Measurements from ENCODE around the gene CHD1. TPM values are rescaled to one million over a fixed set of nuclear protein-coding genes. Genes with fewer than 3 reads are reported as not detected.

Gene CHD1
- total and polyA plus RNA-seq, 2 of the 4 experiments (the other 2 are of a cell fraction): 12.3 to 33.7 TPM

DNA sequence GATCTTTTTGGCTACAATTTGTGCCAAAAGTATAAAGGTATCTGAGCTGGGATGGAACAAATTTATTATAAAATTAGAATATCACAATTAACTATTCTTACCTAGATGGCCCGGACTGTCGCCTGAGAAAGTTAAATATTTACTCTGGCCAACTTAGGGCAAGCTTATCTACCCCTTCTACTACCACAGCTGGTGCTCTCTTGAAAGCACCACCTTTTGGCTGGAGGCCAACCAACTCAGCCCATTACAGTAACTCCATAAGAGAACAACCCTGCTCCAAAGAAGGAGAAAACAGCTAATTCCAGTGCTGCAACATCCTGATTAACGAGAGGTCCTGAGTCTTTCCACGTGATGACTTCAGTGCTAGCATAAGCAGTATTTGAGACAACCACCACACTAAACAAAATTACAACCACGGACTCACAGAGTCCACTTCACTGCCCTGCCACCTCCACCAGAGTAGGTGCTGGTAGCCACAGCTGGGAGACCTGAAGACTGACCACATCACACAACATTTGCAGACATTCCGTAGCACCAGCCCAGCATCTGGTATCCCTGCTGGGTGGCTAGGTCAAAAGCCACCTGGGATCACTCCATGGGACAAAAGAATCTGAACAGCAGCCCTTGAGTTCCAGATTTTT lies 112.1 kb downstream of the CHD1 start:
- ATAC-seq (ENCODE audit: low read depth) (no peak), DNase-seq (no peak)
- Histone ChIP-seq H2BK5ac (ENCODE audit: low read depth, low read length, poor library complexity, severe bottlenecking) (no peak overlapping the region), H2BK120ac (ENCODE audit: low read depth, low read length) (no peak overlapping the region), H3K4me2 (ENCODE audit: low read depth, low read length) (no peak overlapping the region), H3K18ac (ENCODE audit: low read depth, low read length) (no peak overlapping the region), H3K79me1 (ENCODE audit: low read depth in 1 of 2, low read length in 2 of 2) (no peaks in the 10 kb centered on the region), H4K91ac (ENCODE audit: insufficient read depth, low read depth, low read length) (no peak overlapping the region), H3K9me3 (ENCODE audit: control insufficient read depth, insufficient read depth, low read length) (no peaks in the 10 kb centered on the region), H3K9me1 (ENCODE audit: insufficient read depth, low read length) (no peaks in the 10 kb centered on the region), H3K4me3 (ENCODE audit: insufficient read depth, low read depth, low read length) (no peak overlapping the region), H3K23ac (ENCODE audit: low read depth, low read length) (no peak overlapping the region), H2AFZ (replicated peaks; ENCODE audit: low read length, poor library complexity) (no peak overlapping the region), H3K14ac (replicated peaks; ENCODE audit: low read depth, low read length) (no peak overlapping the region), H4K20me1 (ENCODE audit: insufficient read depth, low read length) (no peaks in the 10 kb centered on the region), H2AK9ac (replicated peaks; ENCODE audit: low read depth, low read length, poor library complexity) (no peak overlapping the region), H2AK5ac (ENCODE audit: low read depth, low read length) (no peak overlapping the region), H4K8ac (ENCODE audit: low read depth in 2 of 2, low read length in 2 of 2) (no peak overlapping the region), H3K9ac (ENCODE audit: low read depth, low read length) (no peak overlapping the region), H3K27me3 (ENCODE audit: control insufficient read depth, insufficient read depth, low read length) (no peaks in the 10 kb centered on the region), H3K27ac (ENCODE audit: insufficient read depth, low read length) (no peak overlapping the region), H4K5ac (ENCODE audit: low read depth, low read length) (no peak overlapping the region), H3K36me3 (ENCODE audit: control insufficient read depth, insufficient read depth, low read length) (no peaks in the 10 kb centered on the region), H3K56ac (ENCODE audit: extremely low read depth, insufficient read depth, low read length) (no peak overlapping the region), H2BK15ac (ENCODE audit: low read depth, low read length) (no peak overlapping the region), H3K4me1 (ENCODE audit: control insufficient read depth, insufficient read depth, low read length) (no peaks in the 10 kb centered on the region), H2BK20ac (ENCODE audit: low read depth, low read length) (no peak overlapping the region), H3K4ac (ENCODE audit: low read depth, low read length) (no peak overlapping the region)
- in situ Hi-C loops (cut with MboI; ENCODE audit: low sequenced_read_pairs): no loop called here
- ChIA-PET CTCF (no interaction called here), POLR2A (ENCODE audit: unreplicated experiment) (no interaction called here)
- intact Hi-C loops (cut with micrococcal nuclease): no loop called here
- dilution Hi-C loops (cut with HindIII; ENCODE audit: low sequenced_read_pairs, unreplicated experiment): no loop called here
- no TSS peak for BruUV-seq (replicated peaks)
- 61% methylated on average over 2 of the region's 6 CpGs; no CpG with 5 or more reads in 1 of the 2 experiments for WGBS, 2 experiments (ENCODE audit: extremely low coverage in 2 of 2, insufficient read length in 1 of 2)
- TF ChIP-seq CHD1 (IDR thresholded peaks at IDR 0.05; ENCODE audit: low read depth, low read length): no peak
- TF ChIP-seq RFX5 (IDR thresholded peaks at IDR 0.05; ENCODE audit: low read depth, low read length): no peak
- TF ChIP-seq POLR2A (IDR thresholded peaks at IDR 0.05; ENCODE audit: low read depth, low read length): no peak
- no peak for TF ChIP-seq MXI1 (IDR thresholded peaks at IDR 0.05; ENCODE audit: borderline replicate concordance, low read depth, low read length)
- TF ChIP-seq, protein P1, sequence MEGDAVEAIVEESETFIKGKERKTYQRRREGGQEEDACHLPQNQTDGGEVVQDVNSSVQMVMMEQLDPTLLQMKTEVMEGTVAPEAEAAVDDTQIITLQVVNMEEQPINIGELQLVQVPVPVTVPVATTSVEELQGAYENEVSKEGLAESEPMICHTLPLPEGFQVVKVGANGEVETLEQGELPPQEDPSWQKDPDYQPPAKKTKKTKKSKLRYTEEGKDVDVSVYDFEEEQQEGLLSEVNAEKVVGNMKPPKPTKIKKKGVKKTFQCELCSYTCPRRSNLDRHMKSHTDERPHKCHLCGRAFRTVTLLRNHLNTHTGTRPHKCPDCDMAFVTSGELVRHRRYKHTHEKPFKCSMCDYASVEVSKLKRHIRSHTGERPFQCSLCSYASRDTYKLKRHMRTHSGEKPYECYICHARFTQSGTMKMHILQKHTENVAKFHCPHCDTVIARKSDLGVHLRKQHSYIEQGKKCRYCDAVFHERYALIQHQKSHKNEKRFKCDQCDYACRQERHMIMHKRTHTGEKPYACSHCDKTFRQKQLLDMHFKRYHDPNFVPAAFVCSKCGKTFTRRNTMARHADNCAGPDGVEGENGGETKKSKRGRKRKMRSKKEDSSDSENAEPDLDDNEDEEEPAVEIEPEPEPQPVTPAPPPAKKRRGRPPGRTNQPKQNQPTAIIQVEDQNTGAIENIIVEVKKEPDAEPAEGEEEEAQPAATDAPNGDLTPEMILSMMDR (conservative IDR thresholded peaks at IDR 0.05; ENCODE audit: low read depth, low read length): no peak
- TF ChIP-seq SMC3 (IDR thresholded peaks at IDR 0.05; ENCODE audit: low read depth, low read length): no peak
- no peak for TF ChIP-seq CEBPB (IDR thresholded peaks at IDR 0.05; ENCODE audit: low read depth, low read length)
- TF ChIP-seq, protein P2, sequence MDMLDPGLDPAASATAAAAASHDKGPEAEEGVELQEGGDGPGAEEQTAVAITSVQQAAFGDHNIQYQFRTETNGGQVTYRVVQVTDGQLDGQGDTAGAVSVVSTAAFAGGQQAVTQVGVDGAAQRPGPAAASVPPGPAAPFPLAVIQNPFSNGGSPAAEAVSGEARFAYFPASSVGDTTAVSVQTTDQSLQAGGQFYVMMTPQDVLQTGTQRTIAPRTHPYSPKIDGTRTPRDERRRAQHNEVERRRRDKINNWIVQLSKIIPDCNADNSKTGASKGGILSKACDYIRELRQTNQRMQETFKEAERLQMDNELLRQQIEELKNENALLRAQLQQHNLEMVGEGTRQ (IDR thresholded peaks at IDR 0.05; ENCODE audit: low read depth, low read length): no peak
- no peak for TF ChIP-seq FOS (IDR thresholded peaks at IDR 0.05; ENCODE audit: low read depth, low read length)
- no peak for TF ChIP-seq RAD21 (IDR thresholded peaks at IDR 0.05; ENCODE audit: low read length)
- no peak for TF ChIP-seq MAFK (IDR thresholded peaks at IDR 0.05; ENCODE audit: low read depth, low read length)
- TF ChIP-seq RCOR1 (IDR thresholded peaks at IDR 0.05; ENCODE audit: insufficient replicate concordance, low read length): no peak
- TF ChIP-seq, protein P3, sequence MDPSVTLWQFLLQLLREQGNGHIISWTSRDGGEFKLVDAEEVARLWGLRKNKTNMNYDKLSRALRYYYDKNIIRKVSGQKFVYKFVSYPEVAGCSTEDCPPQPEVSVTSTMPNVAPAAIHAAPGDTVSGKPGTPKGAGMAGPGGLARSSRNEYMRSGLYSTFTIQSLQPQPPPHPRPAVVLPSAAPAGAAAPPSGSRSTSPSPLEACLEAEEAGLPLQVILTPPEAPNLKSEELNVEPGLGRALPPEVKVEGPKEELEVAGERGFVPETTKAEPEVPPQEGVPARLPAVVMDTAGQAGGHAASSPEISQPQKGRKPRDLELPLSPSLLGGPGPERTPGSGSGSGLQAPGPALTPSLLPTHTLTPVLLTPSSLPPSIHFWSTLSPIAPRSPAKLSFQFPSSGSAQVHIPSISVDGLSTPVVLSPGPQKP (IDR thresholded peaks at IDR 0.05; ENCODE audit: borderline replicate concordance, low read depth, low read length): no peak
- TF ChIP-seq BHLHE40 (IDR thresholded peaks at IDR 0.05; ENCODE audit: low read depth, low read length): no peak
- TF ChIP-seq NFE2L2 (IDR thresholded peaks at IDR 0.05; ENCODE audit: low read depth, low read length): no peak
- no peak for TF ChIP-seq MAZ (IDR thresholded peaks at IDR 0.05; ENCODE audit: borderline replicate concordance, low read depth, low read length)

Measured in IMR-90 (cell line).